Posterior cingulate gyrus (tissue), 11 donors: Measurements from ENCODE around the gene CORIN.
A peak's percentile ranks its signal among the peaks of the same experiment; 100 is the strongest.
"Not testable (repeated sequence)": the region's sequence is repeated elsewhere in the genome, so short reads cannot be mapped to it uniquely, and the experiment has no call there.

Source experiments
- DNase-seq, 10 donors: peaks; one replicate each; pipeline versions ENCODE4 v3.0.0 to v3.0.0-alpha.2; 2020 to 2021; ENCODE audit warnings: mixed read lengths in 3 of 10
- intact Hi-C: fragments of 100-400 bp; cut with DNase I; formaldehyde crosslinking; loops from one replicate; pipeline ENCODE4 v1.15.1; 2023

Gene CORIN

DNA sequence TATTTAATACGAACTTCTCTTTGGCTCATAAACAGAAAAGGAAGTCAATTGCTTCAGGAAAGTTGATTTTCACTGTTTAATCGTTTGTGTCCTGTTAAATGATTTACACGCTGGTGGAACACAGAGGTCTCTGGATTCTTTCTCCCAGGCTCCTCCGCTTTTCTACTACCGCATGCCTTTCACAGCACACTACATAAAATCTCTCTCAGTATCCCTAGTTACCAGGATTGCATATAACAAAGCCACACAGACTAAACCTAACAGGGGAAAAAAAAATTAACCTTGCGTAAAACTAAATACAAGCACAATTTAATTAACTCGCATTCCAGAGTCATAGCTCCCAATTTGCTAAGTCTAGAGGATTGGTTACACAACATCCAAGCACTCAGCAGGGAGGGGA lies 133.9 kb downstream of the CORIN start:
- intact Hi-C loops = loop anchor here (2.0 kb wide), 1 partner anchor 133 kb away; no protein-coding TSS in a partner anchor
- DNase-seq = no peak

DNA sequence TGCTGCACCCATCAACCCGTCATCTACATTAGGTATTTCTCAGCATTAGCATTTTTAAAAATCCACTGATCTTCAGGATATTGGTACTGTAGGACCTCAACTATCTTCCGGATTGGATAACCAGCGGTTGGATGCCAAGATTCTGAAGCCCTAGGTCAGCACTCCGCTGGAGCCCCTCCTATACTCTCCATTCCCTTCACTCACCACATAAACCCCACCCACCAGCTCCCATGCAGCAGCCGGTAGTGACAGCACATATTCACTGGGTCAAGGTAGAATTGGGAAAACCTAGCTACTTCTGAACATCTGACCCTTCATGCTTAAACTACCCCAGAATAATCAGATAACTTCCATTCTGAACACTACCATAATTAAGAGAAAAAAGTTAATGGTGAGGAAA lies 134.9 kb downstream of the CORIN start:
- DNase-seq = no peak
- intact Hi-C loops = no loop called here

- DNase-seq = no peak
- intact Hi-C loops = no loop called here
Measured at GRCh38 chr4:47701286-47701685, 136.6 kb downstream of the CORIN start.

DNA sequence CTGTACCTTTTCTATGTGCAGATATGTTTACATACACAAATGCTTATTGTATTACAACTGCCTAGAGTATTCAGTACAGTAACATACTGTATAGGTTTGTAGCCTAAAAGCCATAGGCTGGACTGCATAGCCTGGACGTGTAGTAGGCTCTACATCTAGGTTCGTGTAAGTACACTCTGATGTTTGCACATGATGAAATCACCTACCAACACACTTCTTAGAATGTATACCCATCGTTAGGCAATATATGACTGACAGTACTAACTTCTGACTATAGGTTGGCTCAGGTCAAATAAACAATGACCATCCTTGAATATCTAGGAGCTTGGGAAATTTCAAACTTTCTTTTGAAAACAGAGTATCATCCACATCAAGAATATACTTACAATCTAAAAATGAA lies 139.0 kb downstream of the CORIN start:
- intact Hi-C loops = no loop called here
- DNase-seq = no peak

DNA sequence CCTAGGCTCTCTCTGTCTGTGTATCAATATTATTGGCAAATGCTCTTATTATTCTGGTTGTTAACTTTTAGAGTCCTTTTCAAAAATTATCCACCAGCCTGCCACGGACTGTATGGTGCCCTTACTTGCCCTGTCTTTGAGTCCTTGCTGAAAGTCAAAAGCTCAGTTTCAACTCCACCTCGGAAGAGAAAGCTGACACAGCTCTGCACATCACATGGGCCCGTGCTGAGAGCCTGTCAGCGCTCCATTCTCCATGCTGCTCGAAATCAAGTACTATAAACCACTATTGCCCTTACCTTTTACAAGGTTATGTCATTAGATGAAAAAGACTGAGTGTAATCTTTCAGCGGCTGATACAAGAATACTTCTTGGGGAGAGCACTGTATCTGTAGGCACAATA lies 141.0 kb downstream of the CORIN start:
- intact Hi-C loops = no loop called here
- DNase-seq = no peak

DNA sequence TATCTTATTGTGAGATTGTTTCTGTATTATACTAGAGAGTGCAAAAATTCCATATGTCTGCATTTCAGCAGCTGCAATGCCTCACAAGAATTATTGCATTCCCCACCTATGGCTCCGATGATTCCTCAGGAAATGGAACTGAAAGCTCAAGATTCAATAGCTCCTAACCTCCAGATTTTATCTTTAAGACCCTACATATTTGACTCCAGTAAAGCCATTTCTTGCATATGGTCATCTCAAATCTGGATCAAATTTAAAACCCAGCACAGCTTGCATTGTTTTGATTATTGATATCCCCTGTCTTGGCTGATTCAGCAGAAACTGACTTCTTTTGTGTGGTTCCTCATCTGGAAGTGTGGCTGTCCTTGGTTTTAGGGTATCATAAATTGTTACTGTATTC lies 142.6 kb downstream of the CORIN start:
- DNase-seq = no peak
- intact Hi-C loops = no loop called here

GRCh38 chr4:47694322-47694721 lies 143.5 kb downstream of the CORIN start:
- intact Hi-C loops = no loop called here
- DNase-seq = no peak

- DNase-seq = peak in 1 of 10 donors; percentile 16
- intact Hi-C loops = no loop called here
Measured at GRCh38 chr4:47692691-47693090, 145.2 kb downstream of the CORIN start.

GRCh38 chr4:47691757-47692383 lies 146.0 kb downstream of the CORIN start:
- DNase-seq, intact Hi-C loops: not testable (repeated sequence)

DNA sequence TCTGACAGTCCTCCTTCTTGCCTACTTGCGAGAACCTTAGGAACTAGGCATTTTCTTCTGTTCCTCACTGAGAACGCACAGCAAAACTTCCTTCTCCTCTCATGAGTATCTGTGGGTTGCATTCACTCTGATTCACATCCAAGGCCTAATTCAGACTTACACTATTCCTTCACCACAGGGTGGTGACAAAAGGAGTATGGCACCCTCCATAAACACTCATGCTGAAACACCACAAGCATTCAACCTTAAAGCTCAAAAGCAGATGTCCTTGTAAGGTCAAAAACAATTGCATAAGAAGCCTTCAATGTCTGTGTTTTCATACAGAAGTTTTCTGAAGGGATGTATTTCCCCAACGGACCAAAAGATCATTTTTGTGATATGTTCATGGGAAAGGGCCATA lies 147.3 kb downstream of the CORIN start:
- no peak for DNase-seq
- intact Hi-C loops = no loop called here

DNA sequence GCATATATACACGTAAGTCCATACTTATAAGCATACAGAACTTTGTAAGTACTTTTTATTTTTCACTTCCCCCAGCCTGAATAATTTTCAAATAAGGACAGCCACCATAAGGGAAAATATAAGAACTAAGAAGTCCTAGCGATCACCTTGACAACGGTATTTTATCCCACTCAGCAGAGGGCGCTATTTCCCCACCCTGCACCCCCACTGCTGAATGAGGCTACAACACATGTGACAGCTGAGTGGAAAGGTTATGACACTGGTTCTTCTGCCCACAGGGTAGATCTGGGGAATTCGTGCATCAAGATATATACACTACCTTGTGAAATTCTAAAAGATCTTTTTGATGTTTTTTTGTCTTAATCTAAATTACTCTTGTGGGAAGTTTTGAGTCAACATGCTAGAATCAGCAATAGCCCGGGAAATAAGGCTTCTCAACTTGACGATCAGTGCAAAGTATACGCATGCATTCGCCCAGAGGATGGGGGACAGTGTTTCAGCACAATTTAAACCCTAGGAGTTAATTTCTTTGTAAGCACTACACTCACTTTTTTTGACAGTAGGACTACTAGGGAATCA lies 151.5 kb downstream of the CORIN start:
- intact Hi-C loops = no loop called here
- peak in 2 of 10 donors; percentile 32 to 37 for DNase-seq

GRCh38 chr4:47675806-47676205 lies 162.1 kb downstream of the CORIN start:
- intact Hi-C loops = no loop called here
- no peak for DNase-seq

DNA sequence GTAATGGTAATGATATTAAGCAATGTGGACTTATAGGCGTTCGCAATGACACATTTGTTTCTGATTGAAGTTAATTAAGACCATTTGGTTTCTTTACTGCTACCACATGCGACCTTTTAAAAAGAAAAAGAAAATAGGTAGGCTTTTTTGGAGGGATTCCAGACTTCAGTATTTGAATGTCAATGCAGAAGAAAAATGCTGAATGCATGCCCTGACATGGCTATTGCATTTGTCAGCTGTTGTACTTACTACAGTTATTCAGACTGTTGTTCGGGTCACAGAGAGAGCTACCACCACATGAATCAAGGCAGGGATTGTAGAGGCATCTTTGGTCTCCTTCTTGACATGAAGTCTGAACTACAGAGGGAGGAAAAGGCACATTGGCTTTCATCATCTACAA lies 163.7 kb downstream of the CORIN start:
- no peak for DNase-seq
- intact Hi-C loops = no loop called here

GRCh38 chr4:47672696-47673095 lies 165.2 kb downstream of the CORIN start:
- DNase-seq = no peak
- intact Hi-C loops = no loop called here

GRCh38 chr4:47669946-47670345 lies 167.9 kb downstream of the CORIN start:
- no peak for DNase-seq
- intact Hi-C loops = loop anchor here (2.0 kb wide), 2 partner anchors 169 to 265 kb away; partner anchors contain the start of gene CORIN

- DNase-seq = peak in 1 of 10 donors; percentile 16
- intact Hi-C loops = loop anchor here (2.0 kb wide), 2 partner anchors 170 to 266 kb away; partner anchors contain the start of gene CORIN
Measured at GRCh38 chr4:47668810-47669408, 169.0 kb downstream of the CORIN start.

- intact Hi-C loops = loop anchor here (2.0 kb wide), 2 partner anchors 171 to 267 kb away; partner anchors contain the start of gene CORIN
- DNase-seq = no peak
Measured at GRCh38 chr4:47668256-47668655, 169.6 kb downstream of the CORIN start.

- DNase-seq = no peak
- intact Hi-C loops = no loop called here
Measured at GRCh38 chr4:47667552-47667951, 170.3 kb downstream of the CORIN start.

DNA sequence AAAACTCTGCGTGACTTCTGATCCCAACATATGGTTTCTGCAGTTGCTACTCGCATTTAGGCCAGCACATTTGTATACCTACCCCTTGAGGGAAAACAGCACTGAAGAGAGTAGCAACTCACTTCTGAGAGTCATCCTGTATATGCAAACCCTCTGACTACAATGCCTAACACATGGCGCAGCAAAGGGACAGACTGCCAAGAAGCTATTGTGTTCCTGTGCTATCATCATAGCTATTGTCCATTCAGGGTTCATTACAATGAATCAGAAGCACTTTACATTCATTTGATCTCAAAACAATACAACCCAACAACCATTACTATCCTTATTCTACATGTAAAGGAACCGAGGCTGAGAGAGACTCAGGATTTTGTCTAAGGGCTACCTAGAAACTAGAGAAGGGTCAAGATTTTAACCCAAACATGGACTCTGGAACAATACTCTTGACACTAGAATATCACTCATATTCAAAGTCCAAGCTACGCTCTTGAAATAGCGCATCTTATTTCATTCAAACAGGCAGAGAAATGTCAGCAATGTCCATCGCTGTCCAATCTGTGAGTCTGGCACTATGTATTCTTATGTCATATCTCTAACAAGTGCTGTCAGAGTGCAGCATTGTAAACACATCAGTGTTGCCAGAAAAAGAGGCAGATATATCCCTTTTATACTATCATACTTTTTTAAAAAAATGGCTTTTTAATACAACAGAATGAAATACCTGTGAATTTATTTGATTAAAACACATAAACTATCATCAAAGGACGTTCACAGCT lies 173.6 kb downstream of the CORIN start:
- intact Hi-C loops = no loop called here
- DNase-seq = peak in 1 of 10 donors; percentile 12

DNA sequence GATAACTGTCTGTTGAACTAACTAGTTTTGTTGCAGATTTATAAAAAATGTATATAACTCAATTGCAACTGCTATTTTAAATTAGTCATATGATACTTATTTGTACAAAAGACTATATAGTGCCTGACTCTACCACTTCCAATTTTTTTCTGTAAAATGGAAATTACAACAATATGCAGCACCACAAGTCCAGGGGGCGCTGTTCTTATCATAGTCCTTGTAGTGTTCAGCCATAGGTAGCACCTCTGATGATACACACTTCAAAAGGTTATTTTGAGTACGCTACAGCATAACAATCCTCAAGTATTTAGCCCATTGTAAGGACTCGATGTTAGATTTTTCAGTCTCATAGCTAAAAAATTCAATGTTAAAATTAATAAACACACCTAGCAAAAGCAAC lies 174.9 kb downstream of the CORIN start:
- intact Hi-C loops = no loop called here
- DNase-seq = no peak

DNA sequence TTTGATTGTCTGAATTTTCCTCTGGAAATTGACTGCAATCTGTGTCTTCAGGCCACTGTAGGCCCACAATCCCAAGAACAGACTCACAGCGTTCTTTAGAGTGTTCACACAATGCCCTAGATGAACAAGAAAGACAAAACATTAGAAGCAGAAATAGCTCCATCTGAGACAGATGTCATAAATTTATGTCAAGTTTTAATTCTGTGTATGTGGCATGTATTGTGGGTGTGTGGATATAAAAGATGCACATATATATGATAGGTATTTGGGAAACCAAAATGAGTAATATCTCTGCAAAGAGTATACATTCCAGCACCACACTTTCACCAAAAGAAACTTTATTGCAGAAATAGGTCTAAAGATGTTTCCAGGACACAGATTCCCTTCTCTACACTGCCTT lies 176.1 kb downstream of the CORIN start:
- intact Hi-C loops = no loop called here
- DNase-seq = no peak
